ENCODE results near the gene ORAI2. TPM values are rescaled to one million over a fixed set of nuclear protein-coding genes. Genes with fewer than 3 reads are reported as not detected.

Gene ORAI2
- total RNA-seq, 1 donor from 2014 or later = 53.5 TPM

Other genes starting within 250 kb of the ORAI2 start
- 1.8 and 1.9 TPM in 2 replicates for gene SH2B2, start 146.7 kb upstream of the ORAI2 start, total RNA-seq
- gene SPDYE6, start 77.1 kb upstream of the ORAI2 start, total RNA-seq = not detected in 2 replicates
- gene PRKRIP1, start 37.2 kb upstream of the ORAI2 start, total RNA-seq = 25.7 and 30.0 TPM in 2 replicates
- 8.9 and 10.0 TPM in 2 replicates for gene ALKBH4, start 31.3 kb downstream of the ORAI2 start, total RNA-seq
- gene LRWD1, start 31.4 kb downstream of the ORAI2 start, total RNA-seq = 21.8 and 22.0 TPM in 2 replicates
- 46.8 and 52.2 TPM in 2 replicates for gene POLR2J, start 45.3 kb downstream of the ORAI2 start, total RNA-seq
- gene RASA4B, start 84.2 kb downstream of the ORAI2 start, total RNA-seq = 17.1 and 20.3 TPM in 2 replicates
- gene UPK3BL2, start 110.1 kb downstream of the ORAI2 start, total RNA-seq = 15.1 and 18.1 TPM in 2 replicates
- not detected in 2 replicates for gene SPDYE2, start 117.7 kb downstream of the ORAI2 start, total RNA-seq
- gene POLR2J3, start 139.0 kb downstream of the ORAI2 start, total RNA-seq = 45.2 and 50.7 TPM in 2 replicates
- 45.5 and 46.6 TPM in 2 replicates for gene RASA4, start 183.2 kb downstream of the ORAI2 start, total RNA-seq
- 10.6 and 17.5 TPM in 2 replicates for gene UPK3BL1, start 209.2 kb downstream of the ORAI2 start, total RNA-seq
- gene SPDYE2B, start 216.7 kb downstream of the ORAI2 start, total RNA-seq = not detected in 2 replicates
- gene POLR2J2, start 238.1 kb downstream of the ORAI2 start, total RNA-seq = 13.9 and 17.3 TPM in 2 replicates

All from activated T-helper 2 cell treated with anti-CD3 and anti-CD28 coated beads, Interferon-gamma antibody, Interleukin-2, Interleukin-4, amounts not matched to agents 10 μg/mL and 5 μg/mL and 100 μg/mL, durations not matched to agents 14 hours and 24 hours and 36 hours (primary cell).